NCI-H2196 treated with DMSO at 0.1 percent for 48 hours (cell line): ENCODE results near the gene SLC3A2.

ENCODE experiments used
- DNase-seq: peaks from one replicate; lab custom pipeline; 2025; ENCODE audit not compliant: unreplicated experiment; lab: John Stamatoyannopoulos, UW

SLC3A2 gene

GRCh38 chr11:62909107-62909894 lies 28.6 kb downstream of the SLC3A2 start:
- DNase-seq = no peak

GRCh38 chr11:62910141-62910882 lies 29.6 kb downstream of the SLC3A2 start:
- no peak for DNase-seq

- DNase-seq = no peak
Measured at GRCh38 chr11:62911137-62912130, 30.7 kb downstream of the SLC3A2 start.

- no peak for DNase-seq
Measured at GRCh38 chr11:62912268-62912667, 31.6 kb downstream of the SLC3A2 start.

GRCh38 chr11:62914416-62914815 lies 33.7 kb downstream of the SLC3A2 start:
- no peak for DNase-seq

GRCh38 chr11:62917906-62918502 lies 37.3 kb downstream of the SLC3A2 start:
- DNase-seq = no peak

GRCh38 chr11:62918531-62918930 lies 37.8 kb downstream of the SLC3A2 start:
- no peak for DNase-seq

GRCh38 chr11:62919476-62919875 lies 38.8 kb downstream of the SLC3A2 start:
- no peak for DNase-seq

- no peak for DNase-seq
Measured at GRCh38 chr11:62919898-62920640, 39.4 kb downstream of the SLC3A2 start.

GRCh38 chr11:62921201-62921572 lies 40.5 kb downstream of the SLC3A2 start, which contains the start of gene CHRM1:
CHRM1 (minus strand) TSS chr11:62921363; CDS start chr11:62911100, 10,263 bp downstream.
- DNase-seq = no peak

- no peak for DNase-seq
Measured at GRCh38 chr11:62921573-62922188, 41.0 kb downstream of the SLC3A2 start.

- DNase-seq = no peak
Measured at GRCh38 chr11:62922189-62922589, 41.5 kb downstream of the SLC3A2 start.

- no peak for DNase-seq
Measured at GRCh38 chr11:62922653-62923431, 42.1 kb downstream of the SLC3A2 start.

- no peak for DNase-seq
Measured at GRCh38 chr11:62923601-62924411, 43.1 kb downstream of the SLC3A2 start.

GRCh38 chr11:62925308-62925707 lies 44.6 kb downstream of the SLC3A2 start:
- DNase-seq = no peak

- DNase-seq = no peak
Measured at GRCh38 chr11:62925745-62926679, 45.3 kb downstream of the SLC3A2 start.
